Stimulated activated CD4-positive, alpha-beta T cell treated with anti-CD3 and anti-CD28 coated beads, Interleukin-1b, Interleukin-23, amount 100 ng/mL, for 24 hours (primary cell): Measurements from ENCODE around the gene HES2.
"Not testable (repeated sequence)": the region's sequence is repeated elsewhere in the genome, so short reads cannot be mapped to it uniquely, and the experiment has no call there.

Experiments used
- DNase-seq, 4 experiments: peaks; one replicate each; pipeline ENCODE4 v3.0.0-alpha.2; 2020; ENCODE audit warnings: low read depth in 4 of 4, low spot score in 1 of 4

Gene HES2

DNA sequence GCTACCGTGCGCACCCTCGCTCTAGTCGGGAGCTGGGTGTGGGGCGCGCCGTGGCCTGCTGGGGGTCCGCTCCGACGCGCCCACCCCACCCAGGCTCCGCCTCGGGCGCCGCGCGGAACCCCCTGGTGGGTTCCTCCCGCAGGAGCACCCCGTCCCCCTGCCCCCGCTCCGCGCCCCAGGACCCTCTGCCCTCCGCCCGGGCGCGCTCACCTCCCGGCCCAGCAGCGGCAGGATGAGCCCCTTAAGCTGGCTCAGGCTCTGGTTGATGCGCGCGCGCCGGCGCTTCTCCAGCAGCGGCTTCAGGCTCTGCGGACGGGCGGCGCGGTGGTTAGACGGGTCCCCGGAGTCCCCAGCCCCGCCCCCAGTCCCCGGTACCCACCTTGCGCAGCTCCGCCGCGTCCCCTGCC lies 319 bp downstream of the HES2 start:
- DNase-seq = no peak

- no peak for DNase-seq
These were observed 887 bp downstream of the HES2 start for GRCh38 chr1:6418668-6419396.

- DNase-seq = no peak
These were observed 1.6 kb downstream of the HES2 start for GRCh38 chr1:6417961-6418667.

- no peak for DNase-seq
These were observed 2.8 kb downstream of the HES2 start for GRCh38 chr1:6416906-6417305.

- no peak for DNase-seq
These were observed 3.4 kb downstream of the HES2 start for GRCh38 chr1:6416295-6416656.

- no peak for DNase-seq
These were observed 4.7 kb downstream of the HES2 start for GRCh38 chr1:6414881-6415626.

DNA sequence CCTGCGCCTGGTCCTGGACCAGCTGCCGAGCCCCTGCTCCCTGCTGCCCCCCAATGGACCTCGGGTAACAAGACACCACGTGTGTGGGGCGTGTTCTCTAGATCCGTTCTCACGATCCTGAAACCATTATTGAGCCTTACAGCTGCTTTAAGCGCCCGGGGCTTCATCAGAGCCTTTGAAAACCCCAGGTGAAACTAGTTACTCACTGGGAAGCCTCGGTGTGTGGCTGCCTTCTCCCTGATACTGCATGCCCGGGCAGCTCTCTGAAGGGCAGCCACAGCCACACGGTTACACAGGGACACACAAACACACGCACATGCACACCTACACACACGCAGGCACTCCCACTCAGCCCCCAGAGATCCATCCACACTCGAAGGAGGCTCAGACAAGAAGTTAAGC lies 5.3 kb downstream of the HES2 start:
- DNase-seq = peak in 2 of 4 experiments; percentile 28 to 32

DNA sequence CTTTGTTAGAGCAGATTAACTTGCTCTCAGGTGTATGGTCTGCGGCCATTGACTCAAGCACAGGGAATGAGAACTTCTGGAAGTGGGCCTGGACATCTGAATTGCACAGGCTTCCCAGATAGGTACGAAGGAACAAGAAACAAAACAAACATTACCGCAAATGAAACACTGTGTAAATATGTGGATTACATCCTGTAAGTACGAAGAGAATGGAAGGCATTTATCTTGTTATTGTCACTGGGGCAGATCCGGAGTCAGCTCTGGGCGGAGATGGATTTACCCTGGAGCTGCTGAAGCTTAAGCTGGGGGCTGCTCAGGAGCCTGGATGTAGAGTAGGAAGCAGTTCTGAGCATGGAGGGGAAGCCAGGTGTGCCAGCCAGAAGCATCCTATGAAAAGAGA lies 6.8 kb downstream of the HES2 start:
- DNase-seq = no peak

DNA sequence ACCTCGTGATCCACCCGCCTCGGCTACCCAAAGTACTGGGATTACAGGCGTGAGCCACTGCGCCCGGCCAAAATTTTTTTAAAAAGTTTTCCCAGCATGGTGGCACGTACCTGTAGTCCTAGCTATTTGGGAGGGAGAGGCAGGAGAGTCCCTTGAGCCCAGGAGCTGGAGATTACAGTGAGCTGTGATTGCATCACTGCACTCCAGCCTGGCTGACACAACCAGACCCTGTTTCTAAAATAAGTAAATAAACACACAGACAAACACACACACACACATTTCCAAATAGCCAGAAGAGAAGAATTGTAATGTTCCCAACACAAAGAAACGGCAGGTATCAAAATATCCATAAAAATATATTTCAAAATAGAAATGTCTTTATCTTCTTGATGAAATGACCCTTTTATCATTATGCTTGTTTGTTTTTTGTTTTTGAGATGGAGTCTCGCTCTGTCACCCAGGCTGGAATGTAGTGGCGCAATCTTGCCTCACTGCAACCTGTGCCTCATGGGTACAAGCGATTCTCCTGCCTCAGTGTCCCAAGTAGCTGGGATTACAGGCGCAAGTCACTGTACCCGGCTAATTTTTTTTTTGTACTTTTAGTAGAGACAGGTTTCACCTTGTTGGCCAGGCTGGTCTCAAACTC lies 9.3 kb downstream of the HES2 start:
- no peak for DNase-seq

- DNase-seq = no peak
These were observed 10.0 kb downstream of the HES2 start for GRCh38 chr1:6409733-6410132.

DNA sequence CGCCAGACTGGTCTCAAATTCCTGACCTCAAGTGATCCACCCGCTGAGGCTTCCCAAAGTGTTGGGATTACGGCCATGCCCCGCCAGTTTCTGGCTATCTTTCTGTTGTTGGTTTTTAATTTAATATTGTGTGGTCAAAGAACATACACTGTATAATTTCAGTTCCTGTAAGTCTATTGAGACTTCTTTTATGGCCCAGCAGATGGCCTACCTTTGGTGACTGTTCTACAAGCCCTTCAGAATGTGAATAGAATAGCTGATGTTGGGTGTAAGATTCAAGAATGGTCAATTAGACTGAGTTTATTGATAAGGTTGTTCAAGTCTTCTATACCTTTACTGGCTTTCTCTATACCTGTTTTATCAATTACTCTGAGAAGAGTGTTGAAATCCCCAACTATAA lies 10.7 kb downstream of the HES2 start:
- no peak for DNase-seq

- no peak for DNase-seq
These were observed 11.7 kb downstream of the HES2 start for GRCh38 chr1:6408023-6408422.

- DNase-seq = no peak
These were observed 18.0 kb downstream of the HES2 start for GRCh38 chr1:6401673-6402072.

DNA sequence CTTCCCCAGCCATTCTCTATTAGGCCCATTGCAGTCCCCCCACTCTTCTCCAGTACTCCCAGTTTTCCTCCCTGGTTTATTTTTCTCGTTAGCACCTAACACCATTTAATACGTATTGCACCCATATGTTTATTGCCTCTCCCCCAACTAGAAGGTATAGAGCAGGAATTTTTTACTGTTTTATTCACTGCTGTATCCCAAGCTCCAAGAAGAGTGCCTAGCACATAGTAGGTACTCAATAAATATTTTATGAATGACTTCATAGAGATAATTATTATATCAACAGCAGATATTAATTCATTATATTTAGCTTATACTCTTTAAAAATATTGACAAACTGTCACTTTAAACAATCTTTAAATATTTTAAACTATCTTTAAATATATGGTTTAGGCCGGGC lies 20.4 kb downstream of the HES2 start:
- DNase-seq = no peak

GRCh38 chr1:6397844-6398441 lies 21.8 kb downstream of the HES2 start:
- DNase-seq = no peak

- DNase-seq = no peak
These were observed 22.7 kb downstream of the HES2 start for GRCh38 chr1:6396998-6397397.

GRCh38 chr1:6395781-6396244 lies 23.9 kb downstream of the HES2 start:
- not testable (repeated sequence) for DNase-seq

GRCh38 chr1:6395130-6395529 lies 24.6 kb downstream of the HES2 start:
- not testable (repeated sequence) for DNase-seq

- peak; percentile 79 to 90 (median 85) for DNase-seq
These were observed 26.1 kb downstream of the HES2 start, which contains the start of gene ACOT7 for GRCh38 chr1:6393400-6394187. TSS of gene ACOT7 (minus strand) at chr1:6393767. CDS start at chr1:6393399, 368 bp downstream.

DNA sequence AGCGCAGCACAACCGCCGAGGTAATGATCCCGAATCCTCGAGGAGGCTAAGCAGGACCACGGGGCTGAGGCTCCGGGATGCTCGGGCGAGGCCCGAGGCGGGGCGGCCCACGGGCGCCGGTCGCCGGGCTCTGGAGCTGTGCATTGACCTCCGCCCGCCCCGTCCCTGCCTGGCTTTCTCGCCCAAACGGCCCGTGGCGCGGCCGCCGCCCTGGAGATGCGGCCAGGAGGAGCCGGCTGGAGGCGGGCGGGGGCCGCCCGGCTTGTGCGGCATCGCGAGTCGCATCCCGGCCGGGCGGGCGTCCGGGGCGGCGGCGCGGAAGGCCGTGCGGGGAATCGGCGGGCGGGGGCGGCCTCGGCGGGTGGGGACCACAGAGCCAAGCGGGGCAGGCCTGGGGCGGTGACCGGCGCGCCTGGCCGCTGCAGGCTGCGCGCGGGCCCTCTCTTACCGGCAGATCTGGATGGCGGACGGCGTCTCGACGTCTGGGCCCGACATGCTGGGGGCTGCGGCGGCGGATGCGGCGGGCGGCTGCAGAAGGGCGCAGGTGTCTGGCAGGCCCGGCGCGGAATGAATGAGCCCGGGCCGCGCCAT lies 26.8 kb downstream of the HES2 start:
- no peak for DNase-seq
